Panc1 (cell line): ENCODE measurements around the gene HSD17B7.

Experiments used
- CTCF ChIP-seq: fragments of 450-650 bp; IDR thresholded peaks from 2 replicates; pipeline ENCODE4 v1.5.1; 2017; ENCODE audit warnings: mild to moderate bottlenecking
- POLR2AphosphoS5 ChIP-seq: IDR thresholded peaks from 2 replicates; pipeline ENCODE4 v1.6.1; 2012; ENCODE audit warnings: mild to moderate bottlenecking, low read depth, low read length, moderate library complexity
- REST ChIP-seq, 2 experiments: IDR thresholded peaks; 2 replicates each; pipeline ENCODE4 v1.6.1; 2011 to 2012; ENCODE audit warnings: low read depth in 2 of 2, control low read depth in 1 of 2, low read length in 1 of 2, mild to moderate bottlenecking in 1 of 2, moderate library complexity in 1 of 2; ENCODE audit not compliant: insufficient read depth in 1 of 2
- SIN3A ChIP-seq: IDR thresholded peaks from 2 replicates; pipeline ENCODE4 v1.6.1; 2012; ENCODE audit warnings: low read depth, mild to moderate bottlenecking, low read length, moderate library complexity, borderline replicate concordance; ENCODE audit not compliant: insufficient read depth
- TCF7L2 ChIP-seq: IDR thresholded peaks from 2 replicates; pipeline ENCODE4 v1.6.1; 2011; ENCODE audit warnings: mild to moderate bottlenecking, low read depth, low read length, inconsistent platforms

GRCh38 chr1:162838863-162839262, 48.4 kb downstream of the HSD17B7 start:
- TF ChIP-seq CTCF, result no peak
- TF ChIP-seq POLR2AphosphoS5, result no peak
- TF ChIP-seq REST (IDR thresholded peaks at IDR 0.05; ENCODE audit: insufficient read depth in 1 of 2, low read depth in 2 of 2, low read length in 1 of 2), result no peak
- no peak for TF ChIP-seq TCF7L2
- TF ChIP-seq SIN3A, result no peak
